Measurements from ENCODE around the gene TRAF4. TPM values are rescaled to one million over a fixed set of nuclear protein-coding genes. Genes with fewer than 3 reads are reported as not detected.

The TRAF4 gene
- total and polyA plus RNA-seq, 10 of the 15 experiments (the other 5 are each of a cell fraction or from before 2014, with no cell fraction given), result 3.7 to 197 (median 66.4) TPM

- Histone ChIP-seq H3K27ac (ENCODE audit: control insufficient read depth, insufficient read depth) (no peak overlapping the region), H3K9me3 (replicated peaks; ENCODE audit: control insufficient read depth, insufficient read depth, low read length) (peaks cover 1% of the 10 kb centered on the region; the same call in 1 of the 3 replicates), H3K79me2 (ENCODE audit: control insufficient read depth, insufficient read depth, low read length) (peaks cover 8% of the 10 kb centered on the region), H3K36me3 (ENCODE audit: control insufficient read depth in 2 of 2, insufficient read depth in 2 of 2, low read length in 1 of 2) (peaks cover 2 to 3% of the 10 kb centered on the region in 2 experiments; a peak in 2 of 4 replicates), H3K4me3 (no peak overlapping the region), H2AFZ (ENCODE audit: control insufficient read depth, low read depth, low read length) (no peak overlapping the region), H3K9ac (ENCODE audit: control insufficient read depth, insufficient read depth, low read length) (no peak overlapping the region), H4K20me1 (ENCODE audit: control insufficient read depth, insufficient read depth) (no peaks in the 10 kb centered on the region), H3K27me3 (replicated peaks in 1 of 2; ENCODE audit: control insufficient read depth in 2 of 2, insufficient read depth in 2 of 2, low read length in 1 of 2) (no peaks in the 10 kb centered on the region), H3K4me2 (ENCODE audit: control insufficient read depth, insufficient read depth) (no peak overlapping the region), H3K4me1 (ENCODE audit: control insufficient read depth, insufficient read depth, low read length) (peaks cover 27% of the 10 kb centered on the region)
- FAIRE-seq, result no peak
- WGBS (ENCODE audit: insufficient coverage, insufficient replicate concordance, low lambda C conversion rate, missing lambda C conversion rate), result 83% methylated on average over 11 of the region's 11 CpGs
- SMC1A ChIA-PET (ENCODE audit: uncharacterized antibody, unreplicated experiment), result interaction anchor here (3.9 to 11.3 kb wide), 3 partner anchors 15 to 167 kb away, joined by 35 to 326 read pairs (median 60); partner anchors contain the start of genes FLOT2 and TRAF4
- POLR2A ChIA-PET, result interaction anchor here (0.5 to 17.2 kb wide), 5 partner anchors 10 to 205 kb away, joined by 4 to 485 read pairs (median 5); partner anchors contain the start of genes RPL23A and TRAF4
- RAD21 ChIA-PET (ENCODE audit: unreplicated experiment), result interaction anchor here (0.7 to 6.8 kb wide), 5 partner anchors 10 to 172 kb away, joined by 3 to 375 read pairs (median 7); partner anchors contain the start of genes RPL23A and TRAF4
- DNase-seq (ENCODE audit: low read depth, low spot score), result no peak
- no TSS peak for BruUV-seq (replicated peaks)
- CTCF ChIA-PET, result interaction anchor here (1.6 to 12.6 kb wide), 7 partner anchors 10 to 223 kb away, joined by 3 to 394 read pairs (median 63); partner anchors contain the start of genes DHRS13, FLOT2, PHF12 and TRAF4
- ATAC-seq, result no peak
- intact Hi-C loops (cut with micrococcal nuclease; ENCODE audit: unreplicated experiment) (loop anchor here (5.0 to 10.0 kb wide), 2 partner anchors 112 to 385 kb away; partner anchors contain the start of gene FAM222B), in situ Hi-C loops (cut with MboI) (loop anchor here (25.0 kb wide), 1 partner anchor 1268 kb away; the partner anchor contains the start of gene KSR1)
- TF ChIP-seq BHLHE40 (IDR thresholded peaks at IDR 0.05; ENCODE audit: borderline replicate concordance in 1 of 2, low read depth in 2 of 2, low read length in 1 of 2), result no peak
- no peak for TF ChIP-seq SREBF2 (IDR thresholded peaks at IDR 0.05; ENCODE audit: low read length)
- no peak for TF ChIP-seq ZBTB11 (CRISPR knock-in tag; IDR thresholded peaks at IDR 0.05)
- no peak for TF ChIP-seq ETV6 (conservative IDR thresholded peaks at IDR 0.05 in 1 of 2, IDR thresholded peaks at IDR 0.05 in 1 of 2; ENCODE audit: borderline replicate concordance in 1 of 2, low read depth in 1 of 2)
- TF ChIP-seq ZNF274 (IDR thresholded peaks at IDR 0.05; ENCODE audit: insufficient read depth, insufficient read length), result no peak
- no peak for TF ChIP-seq PAX5 (IDR thresholded peaks at IDR 0.05; ENCODE audit: borderline replicate concordance, low read depth, low read length)
- no peak for TF ChIP-seq CUX1 (IDR thresholded peaks at IDR 0.05; ENCODE audit: insufficient replicate concordance, low read depth, low read length)
- TF ChIP-seq E4F1 (IDR thresholded peaks at IDR 0.05; ENCODE audit: borderline replicate concordance, partially characterized antibody), result no peak
- TF ChIP-seq MXI1 (IDR thresholded peaks at IDR 0.05; ENCODE audit: low read depth, low read length), result no peak
- TF ChIP-seq MYC (IDR thresholded peaks at IDR 0.05; ENCODE audit: insufficient read depth, insufficient read length, insufficient replicate concordance, low read length, severe bottlenecking), result no peak
- TF ChIP-seq RBBP5 (conservative IDR thresholded peaks at IDR 0.05), result no peak
Observed at GRCh38 chr17:28729950-28730330, 13.9 kb upstream of the TRAF4 start.
